ENCODE measurements around the gene SPSB2.

The SPSB2 gene

DNA sequence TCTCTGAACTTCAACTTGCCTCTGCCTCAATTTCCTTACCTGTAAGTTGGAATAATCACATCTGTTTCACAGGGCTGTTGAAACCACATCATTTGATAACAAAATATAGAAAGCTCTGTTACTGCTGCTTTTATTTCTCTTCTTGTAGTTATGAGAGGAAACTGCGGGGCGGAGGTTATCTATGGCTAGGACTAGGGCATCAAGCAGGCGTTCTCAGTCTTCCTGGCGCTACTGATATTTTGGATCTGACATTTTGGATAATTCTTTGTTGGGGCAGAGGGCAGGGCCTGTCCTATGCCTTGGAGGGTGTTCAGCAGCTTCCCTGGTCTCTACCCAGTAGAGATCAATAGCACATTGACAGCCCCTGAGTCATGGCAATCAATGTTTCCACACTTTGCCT, 41.0 kb downstream of the SPSB2 start:
- no peak for DNase-seq (ENCODE audit: low read depth)

DNA sequence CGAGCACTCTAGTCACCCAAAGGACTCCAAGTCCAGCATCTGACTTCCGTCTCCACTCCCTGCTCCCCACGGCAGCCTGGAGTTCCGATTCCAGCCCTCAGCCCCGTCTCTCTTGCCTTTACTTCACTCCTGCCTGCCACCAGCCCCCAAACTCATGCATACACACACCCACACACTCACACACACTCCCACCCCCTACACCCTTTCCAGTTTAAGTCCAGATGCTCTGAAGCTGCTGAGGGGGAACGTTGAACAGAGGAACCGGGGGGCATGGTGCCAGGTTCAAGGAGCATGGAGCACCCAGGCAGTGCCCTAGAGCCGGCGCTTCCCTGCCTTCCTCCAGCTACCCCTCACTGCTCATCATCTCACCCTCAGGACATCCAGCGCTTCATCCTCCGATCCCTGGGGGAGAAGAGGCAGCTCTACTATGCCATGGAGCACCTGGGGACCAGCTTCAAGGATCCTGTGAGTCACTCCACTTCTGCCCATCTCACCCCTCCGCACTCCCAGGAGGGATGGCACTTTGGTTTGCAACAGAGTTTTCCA, 41.6 kb downstream of the SPSB2 start:
- no peak for DNase-seq (ENCODE audit: low read depth)

DNA sequence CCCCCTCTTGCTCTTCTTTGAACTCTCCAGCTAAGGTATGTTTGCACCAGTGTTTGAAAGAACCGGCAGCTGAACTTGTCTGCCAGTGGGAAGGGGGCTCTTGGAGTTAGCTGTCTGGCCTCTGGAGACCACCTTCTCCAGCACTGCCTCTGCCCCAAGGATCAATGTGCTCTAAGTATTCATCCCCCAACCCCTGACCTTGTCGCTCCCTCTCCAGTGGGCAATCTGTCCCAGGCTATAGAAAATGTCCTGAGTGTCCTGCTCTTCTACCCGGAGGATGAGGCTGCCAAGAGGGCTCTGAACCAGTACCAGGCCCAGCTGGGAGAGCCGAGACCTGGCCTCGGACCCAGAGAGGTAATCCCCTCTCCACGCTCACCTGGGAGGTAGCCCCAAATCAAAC, 42.1 kb downstream of the SPSB2 start:
- no peak for DNase-seq (ENCODE audit: low read depth)

- no peak for DNase-seq (ENCODE audit: low read depth)
Observed at GRCh38 chr12:6830286-6830890, 42.7 kb downstream of the SPSB2 start.

DNA sequence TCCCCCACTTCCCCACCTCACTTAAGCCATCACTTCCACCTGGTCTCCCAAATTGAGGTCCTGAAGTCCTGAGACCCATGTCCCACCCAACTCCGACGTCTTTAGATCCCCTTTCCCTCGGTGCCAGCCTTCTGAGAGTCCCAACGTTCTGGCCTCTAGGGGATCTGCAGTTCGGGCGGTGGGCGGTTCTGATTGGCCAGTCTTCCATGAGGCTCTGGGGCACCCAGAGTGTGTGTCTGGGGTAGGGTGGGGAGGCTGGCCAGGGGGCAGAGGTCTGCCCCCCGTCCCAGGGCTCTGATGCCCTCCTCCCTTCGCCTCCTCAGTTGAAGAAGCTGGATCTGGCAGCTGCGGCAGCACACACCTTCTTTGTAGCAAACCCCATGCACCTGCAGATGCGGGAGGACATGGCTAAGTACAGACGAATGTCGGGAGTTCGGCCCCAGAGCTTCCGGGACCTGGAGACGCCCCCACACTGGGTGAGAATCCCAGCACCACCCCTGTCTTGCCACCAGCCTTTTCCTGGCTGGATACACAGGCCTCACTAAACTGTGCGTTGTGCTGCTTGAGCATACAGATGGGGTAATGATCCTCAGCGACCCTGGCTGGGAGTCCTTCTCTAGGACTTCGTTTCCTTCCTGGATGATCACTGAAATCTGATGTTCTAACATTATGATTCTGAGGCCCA, 43.4 kb downstream of the SPSB2 start:
- DNase-seq (ENCODE audit: low read depth), result peak; percentile 24

- DNase-seq (ENCODE audit: low read depth), result peak; percentile 52
Observed at GRCh38 chr12:6828781-6829535, 44.1 kb downstream of the SPSB2 start.

DNA sequence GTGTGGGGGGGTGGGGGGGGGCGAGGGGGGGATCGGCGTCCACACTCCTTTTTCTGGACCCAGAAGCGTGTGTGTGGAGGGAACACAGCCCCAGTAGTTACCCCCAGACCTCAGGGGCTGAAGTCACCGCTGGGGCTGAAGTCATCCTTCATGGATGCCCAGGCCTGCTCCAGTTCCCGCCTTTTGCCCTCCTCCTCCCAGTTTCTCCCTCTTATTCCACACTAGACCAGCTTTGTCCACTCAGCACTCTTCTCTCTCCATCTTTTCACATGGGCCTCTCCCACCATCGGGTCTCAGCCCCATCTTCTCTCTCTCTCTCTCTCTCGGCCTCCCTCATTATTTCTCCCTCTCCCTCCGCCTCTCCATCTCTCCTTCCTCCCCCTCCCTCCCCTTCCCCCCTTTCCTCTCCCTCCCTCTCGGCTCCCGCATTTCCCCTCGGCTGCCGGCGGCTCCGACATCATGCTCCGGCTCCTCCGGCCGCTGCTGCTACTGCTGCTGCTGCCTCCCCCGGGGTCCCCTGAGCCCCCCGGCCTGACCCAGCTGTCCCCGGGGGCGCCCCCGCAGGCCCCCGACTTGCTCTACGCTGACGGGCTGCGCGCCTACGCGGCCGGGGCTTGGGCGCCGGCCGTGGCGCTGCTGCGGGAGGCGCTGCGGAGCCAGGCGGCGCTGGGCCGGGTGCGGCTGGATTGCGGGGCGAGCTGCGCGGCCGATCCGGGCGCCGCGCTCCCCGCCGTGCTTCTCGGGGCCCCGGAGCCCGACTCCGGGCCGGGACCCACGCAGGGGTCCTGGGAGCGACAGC, 44.9 kb downstream of the SPSB2 start, which contains the start of gene P3H3:
Gene P3H3, plus strand, starts transcription at position 426 of the 799 bp plus-strand sequence. Its CDS starts 34 bp downstream, at position 460.
- peak; percentile 52 for DNase-seq (ENCODE audit: low read depth)

- peak; percentile 73 for DNase-seq (ENCODE audit: low read depth)
Observed at GRCh38 chr12:6827437-6827911, 45.6 kb downstream of the SPSB2 start.

DNA sequence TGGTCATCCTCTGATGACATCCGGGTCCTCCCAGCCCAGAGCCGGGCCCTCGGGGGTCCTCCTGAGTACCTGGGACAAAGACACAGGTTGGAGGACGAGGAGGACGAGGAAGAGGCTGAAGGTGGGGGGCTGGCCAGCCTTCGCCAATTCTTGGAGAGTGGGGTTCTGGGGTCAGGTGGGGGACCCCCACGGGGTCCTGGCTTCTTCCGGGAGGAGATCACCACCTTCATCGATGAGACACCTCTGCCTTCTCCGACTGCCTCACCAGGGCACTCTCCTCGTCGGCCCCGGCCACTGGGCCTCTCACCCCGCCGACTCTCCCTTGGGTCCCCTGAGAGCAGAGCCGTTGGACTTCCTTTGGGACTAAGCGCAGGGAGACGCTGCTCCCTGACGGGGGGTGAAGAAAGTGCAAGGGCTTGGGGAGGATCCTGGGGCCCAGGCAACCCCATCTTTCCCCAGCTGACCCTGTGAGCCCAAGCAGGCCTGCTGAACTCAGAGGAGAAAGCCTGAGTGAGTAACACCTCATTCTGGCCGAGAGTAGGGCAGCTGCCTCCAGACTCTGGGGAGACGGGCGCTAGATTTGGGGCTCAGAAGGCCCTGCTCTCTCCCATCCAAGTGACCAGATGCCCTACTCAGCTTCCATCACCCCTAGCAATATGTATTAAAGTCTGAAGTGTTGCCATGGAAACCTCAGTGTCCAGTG, 46.2 kb downstream of the SPSB2 start:
- no peak for DNase-seq (ENCODE audit: low read depth)

DNA sequence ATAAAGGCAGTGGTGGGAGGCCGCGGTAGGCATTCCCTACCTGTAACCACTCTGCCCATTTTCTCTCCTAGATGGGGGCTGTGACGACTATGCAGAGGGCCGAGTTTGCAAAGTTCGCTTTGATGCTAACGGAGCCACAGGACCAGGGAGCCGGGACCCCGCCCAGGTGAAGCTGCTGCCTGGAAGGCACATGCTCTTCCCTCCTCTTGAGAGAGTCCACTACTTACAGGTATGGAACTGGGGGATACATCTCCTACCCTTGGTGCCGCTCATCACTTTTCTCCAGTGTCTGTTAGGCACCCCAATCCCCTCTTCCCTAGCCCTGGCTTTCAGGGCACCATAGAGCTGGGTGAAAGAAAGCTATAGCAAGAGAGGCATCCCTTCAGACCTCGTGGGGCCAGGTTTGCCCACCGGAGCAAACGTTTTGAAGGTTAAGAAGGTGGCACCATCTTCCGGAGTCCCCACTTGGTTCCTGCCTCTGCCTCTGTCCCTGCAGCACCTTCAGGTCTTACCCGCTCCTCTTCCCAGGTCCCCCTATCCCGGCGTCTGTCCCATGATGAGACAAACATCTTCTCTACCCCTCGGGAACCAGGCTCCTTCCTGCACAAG, 46.9 kb downstream of the SPSB2 start:
- no peak for DNase-seq (ENCODE audit: low read depth)

GRCh38 chr12:6825398-6826124, 47.5 kb downstream of the SPSB2 start:
- peak; percentile 73 for DNase-seq (ENCODE audit: low read depth)

DNA sequence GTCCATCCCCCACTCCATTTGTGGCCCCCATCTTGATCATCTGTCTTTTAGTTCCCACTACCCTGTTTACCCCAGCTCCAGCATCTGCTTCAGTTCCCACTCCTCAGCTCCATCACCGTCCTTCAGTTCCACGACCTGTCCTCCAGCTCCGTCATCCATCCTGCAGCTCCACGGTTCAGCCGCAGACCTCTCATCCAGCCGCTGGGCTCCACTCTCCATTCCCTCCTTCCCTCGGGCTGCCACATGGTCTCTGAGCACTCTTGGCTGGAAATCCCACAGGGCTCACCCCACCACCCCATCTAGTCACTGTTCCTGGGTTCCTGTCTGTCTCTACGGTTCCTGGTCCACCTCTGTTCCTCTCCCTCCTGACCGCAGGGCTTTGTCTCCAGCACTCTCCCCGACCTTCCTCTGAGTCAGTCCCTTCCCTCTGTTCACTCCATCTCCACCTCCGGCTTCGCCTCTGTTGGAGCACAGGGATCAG, 48.2 kb downstream of the SPSB2 start:
- no peak for DNase-seq (ENCODE audit: low read depth)

GRCh38 chr12:6824085-6824775, 48.9 kb downstream of the SPSB2 start:
- DNase-seq (ENCODE audit: low read depth), result no peak

- no peak for DNase-seq (ENCODE audit: low read depth)
Observed at GRCh38 chr12:6823182-6824084, 49.7 kb downstream of the SPSB2 start.

DNA sequence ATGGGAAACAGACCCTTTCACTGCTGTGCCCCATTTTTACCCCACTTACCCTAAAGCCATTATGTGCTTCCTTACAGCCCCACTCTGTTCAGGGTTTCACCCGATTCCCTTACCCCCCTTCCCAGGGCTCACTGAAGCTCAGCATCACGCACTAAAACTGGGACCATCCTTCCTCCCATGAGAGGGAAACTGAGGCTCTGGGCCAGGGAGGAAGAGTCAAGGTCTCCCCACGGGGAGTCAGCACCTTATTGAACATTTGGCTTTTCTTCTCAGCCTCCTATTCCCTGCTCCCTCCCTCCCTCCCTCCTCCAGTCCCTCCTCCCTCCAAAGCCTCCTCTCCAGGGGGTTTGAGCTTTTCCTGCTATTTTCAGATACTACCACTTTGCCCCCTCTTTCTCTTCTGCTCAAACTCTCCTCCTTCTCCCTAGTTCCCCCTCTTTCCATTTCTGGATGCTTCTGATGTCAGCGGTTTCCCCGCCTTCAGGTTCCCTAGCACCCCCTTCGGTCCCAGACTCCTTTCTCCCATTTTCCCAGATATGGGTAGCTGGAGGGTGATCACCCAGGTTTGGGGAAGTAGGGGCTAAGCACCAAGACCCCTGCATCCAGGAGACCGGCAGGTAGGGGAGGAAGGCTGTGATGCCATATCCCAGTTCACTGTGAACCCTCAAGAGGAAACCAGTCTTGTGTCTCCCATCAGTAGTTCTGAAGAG, 50.5 kb downstream of the SPSB2 start:
- DNase-seq (ENCODE audit: low read depth), result no peak

GRCh38 chr12:6821591-6822425, 51.3 kb downstream of the SPSB2 start, which contains the start of gene GPR162:
Gene GPR162 (plus strand): TSS chr12:6821821. CDS start chr12:6823899, 2,078 bp downstream.
- DNase-seq (ENCODE audit: low read depth), result peak; percentile 35
